SH-SY5Y (cell line): ENCODE measurements around the gene CLEC2B.

Experiments
- GATA2 ChIP-seq: IDR thresholded peaks from 2 replicates; pipeline ENCODE4 v1.6.1; 2011; ENCODE audit warnings: mild to moderate bottlenecking, low read depth, low read length
- GATA3 ChIP-seq: IDR thresholded peaks from 2 replicates; pipeline ENCODE4 v1.6.1; 2011; ENCODE audit warnings: low read depth, mild to moderate bottlenecking, low read length, moderate library complexity

DNA sequence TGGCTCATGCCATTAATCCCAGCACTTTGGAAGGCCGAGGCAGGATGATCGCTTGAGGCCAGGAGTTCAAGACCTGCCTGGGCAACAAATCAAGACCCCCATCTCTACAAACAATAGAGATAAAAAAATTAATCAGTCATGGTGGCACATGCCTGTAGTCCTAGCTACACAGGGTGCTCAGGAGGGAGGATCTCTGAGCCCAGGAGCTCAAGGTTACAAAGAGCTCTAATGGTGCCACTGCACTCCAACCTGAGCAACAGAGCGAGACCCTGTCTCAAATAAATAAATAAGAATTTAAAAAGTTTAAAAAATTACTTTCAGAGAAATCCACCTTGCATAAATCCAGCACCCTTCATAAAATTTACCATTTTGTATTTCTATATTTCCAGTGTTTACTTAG is 39.7 kb downstream of the CLEC2B start:
- TF ChIP-seq GATA3 (no peak), GATA2 (no peak)
